Activated CD8-positive, alpha-beta memory T cell treated with anti-CD3 and anti-CD28 coated beads, Interleukin-2, amount 50 U/mL, for 24 hours (primary cell): Measurements from ENCODE around the gene MED1.

Experiments
- DNase-seq: peaks from one replicate; pipeline ENCODE4 v3.0.0-alpha.2; 2020; ENCODE audit errors: extremely low read depth

The MED1 gene

GRCh38 chr17:39360537-39360936 is 90.5 kb downstream of the MED1 start:
- DNase-seq = no peak

GRCh38 chr17:39359994-39360393 is 91.1 kb downstream of the MED1 start:
- DNase-seq = no peak

DNA sequence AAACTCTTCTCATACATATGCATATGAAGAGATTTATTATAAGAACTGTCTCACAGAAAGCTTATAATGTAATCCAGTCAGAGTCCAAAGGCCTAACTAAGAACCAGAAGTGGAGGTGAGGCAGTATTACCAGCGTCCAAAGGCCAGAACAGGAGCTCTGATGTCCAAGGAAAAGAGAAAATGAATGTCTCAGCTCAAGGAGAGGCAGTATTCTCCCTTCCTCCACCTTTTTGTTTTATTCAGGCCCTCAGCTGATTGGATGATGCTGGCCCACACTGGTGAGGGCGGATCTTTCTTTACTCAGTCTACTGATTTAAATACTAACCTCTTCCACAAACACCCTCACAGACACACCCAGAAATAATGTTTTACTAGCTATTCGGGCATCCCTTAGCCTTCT is 93.1 kb downstream of the MED1 start:
- DNase-seq = no peak

DNA sequence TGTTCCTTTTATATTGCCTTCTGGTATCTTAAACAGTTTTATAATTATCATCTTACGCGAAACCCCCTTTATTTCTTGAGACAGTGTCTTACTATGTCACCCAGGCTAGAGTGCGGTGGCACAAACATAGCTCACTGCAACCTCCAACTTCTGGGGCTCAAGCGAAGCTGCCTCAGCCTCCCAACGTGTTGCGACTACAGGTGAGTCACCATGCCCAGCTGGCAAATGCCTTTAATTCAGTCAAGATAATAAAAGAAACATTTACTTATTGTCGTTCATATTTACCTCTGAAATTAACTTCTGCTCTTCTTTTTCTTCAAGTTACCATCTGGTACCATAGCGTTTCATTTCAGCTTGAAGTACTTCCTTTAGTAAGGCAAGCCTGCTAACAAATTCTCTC is 93.6 kb downstream of the MED1 start:
- DNase-seq = no peak
